HepG2 (cell line): ENCODE data around the gene CPNE1. TPM values are rescaled to one million over a fixed set of nuclear protein-coding genes. Genes with fewer than 3 reads are reported as not detected.
A peak's percentile ranks its signal among the peaks of the same experiment; 100 is the strongest.

Source experiments
- ATF4 ChIP-seq, 2 experiments: fragments of 450-650 bp in 1 of 2; sonication (generic) in 1 of 2; formaldehyde crosslinking; IDR thresholded peaks; 2 replicates each; pipeline versions ENCODE4 v1.5.0 to v1.8.0; 2020 to 2022; ENCODE audit warnings: mild to moderate bottlenecking in 1 of 2, missing genetic modification reagents in 1 of 2
- ATF7 ChIP-seq, 2 experiments: fragments of 450-650 bp in 1 of 2; sonication (generic) in 1 of 2; formaldehyde crosslinking in 1 of 2; IDR thresholded peaks; 2 replicates each; pipeline versions ENCODE4 v1.4.0 to v1.6.1; 2016 to 2020; ENCODE audit warnings: antibody characterized with exemption in 1 of 2, mild to moderate bottlenecking in 1 of 2, missing genetic modification reagents in 1 of 2
- CHD2 ChIP-seq: IDR thresholded peaks from 2 replicates; pipeline ENCODE4 v1.6.1; 2011; ENCODE audit warnings: low read depth, low read length, improper control_type of control experiment
- GLI4 ChIP-seq: sonication (generic); formaldehyde crosslinking; IDR thresholded peaks from 2 replicates; pipeline ENCODE4 v1.5.1; 2020; ENCODE audit warnings: missing genetic modification reagents, mild to moderate bottlenecking, moderate library complexity, borderline replicate concordance
- MXD4 ChIP-seq: IDR thresholded peaks from 2 replicates; pipeline ENCODE4 v1.6.1; 2016; ENCODE audit warnings: mild to moderate bottlenecking, missing biosample characterization, missing genetic modification reagents
- NCOR1 ChIP-seq: fragments of 200-600 bp; sonication (generic); IDR thresholded peaks from 2 replicates; pipeline ENCODE4 v1.7.0; 2017; ENCODE audit warnings: antibody characterized with exemption, low read length, borderline replicate concordance
- NR2F2 ChIP-seq: IDR thresholded peaks from 2 replicates; pipeline ENCODE4 v1.6.1; 2012; ENCODE audit warnings: low read depth, inconsistent platforms, borderline replicate concordance
- RBM22 ChIP-seq: fragments of 200-400 bp; formaldehyde crosslinking; optimal IDR thresholded peaks from 2 replicates; pipeline ENCODE3; 2017; ENCODE audit warnings: mild to moderate bottlenecking, low read length, moderate library complexity
- SIX1 ChIP-seq: sonication (generic); formaldehyde crosslinking; IDR thresholded peaks from 2 replicates; pipeline ENCODE4 v1.4.0; 2020; ENCODE audit warnings: missing genetic modification reagents, borderline replicate concordance
- SP140L ChIP-seq: sonication (generic); formaldehyde crosslinking; IDR thresholded peaks from 2 replicates; pipeline ENCODE4 v1.4.0; 2020; ENCODE audit warnings: missing genetic modification reagents, borderline replicate concordance
- SPEN ChIP-seq: sonication (generic); formaldehyde crosslinking; IDR thresholded peaks from 2 replicates; pipeline ENCODE4 v1.5.1; 2020; ENCODE audit warnings: low read depth, mild to moderate bottlenecking, missing genetic modification reagents
- ZBTB38 ChIP-seq: sonication (generic); formaldehyde crosslinking; IDR thresholded peaks from 2 replicates; pipeline ENCODE4 v1.5.1; 2020; ENCODE audit warnings: mild to moderate bottlenecking, missing genetic modification reagents
- ZFP36L1 ChIP-seq: sonication (generic); formaldehyde crosslinking; IDR thresholded peaks from 2 replicates; pipeline ENCODE4 v1.8.0; 2022; ENCODE audit warnings: mild to moderate bottlenecking, missing genetic modification reagents, moderate library complexity
- ZFP62 ChIP-seq: sonication (generic); formaldehyde crosslinking; IDR thresholded peaks from 2 replicates; pipeline ENCODE4 v1.4.0; 2020; ENCODE audit warnings: missing genetic modification reagents
- ZNF160 ChIP-seq: sonication (generic); formaldehyde crosslinking; IDR thresholded peaks from 2 replicates; pipeline ENCODE4 v1.8.0; 2022; ENCODE audit warnings: mild to moderate bottlenecking, inconsistent platforms, missing genetic modification reagents
- ZNF251 ChIP-seq: sonication (generic); formaldehyde crosslinking; IDR thresholded peaks from 2 replicates; pipeline ENCODE4 v1.9.0; 2021; ENCODE audit warnings: mild to moderate bottlenecking, missing genetic modification reagents
- ZNF263 ChIP-seq: sonication (generic); formaldehyde crosslinking; IDR thresholded peaks from 2 replicates; pipeline ENCODE4 v1.4.0; 2020; ENCODE audit warnings: missing genetic modification reagents
- ZNF292 ChIP-seq: sonication (generic); formaldehyde crosslinking; IDR thresholded peaks from 2 replicates; pipeline ENCODE4 v1.8.1; 2022; ENCODE audit warnings: mild to moderate bottlenecking, low read depth, missing genetic modification reagents, borderline replicate concordance
- ZNF496 ChIP-seq: sonication (generic); formaldehyde crosslinking; IDR thresholded peaks from 2 replicates; pipeline ENCODE4 v1.8.1; 2023; ENCODE audit warnings: mild to moderate bottlenecking, moderate library complexity, missing genetic modification reagents; ENCODE audit not compliant: insufficient replicate concordance
- ZNF547 ChIP-seq: sonication (generic); formaldehyde crosslinking; IDR thresholded peaks from 2 replicates; pipeline ENCODE4 v1.5.1; 2020; ENCODE audit warnings: mild to moderate bottlenecking, missing genetic modification reagents
- ZNF746 ChIP-seq: sonication (generic); formaldehyde crosslinking; IDR thresholded peaks from 2 replicates; pipeline ENCODE4 v1.8.0; 2022; ENCODE audit warnings: mild to moderate bottlenecking, missing genetic modification reagents
- polyA plus RNA-seq, 8 experiments: library from polyadenylated mRNA; depleted of rRNA in 3 of 8; stranded (reverse) in 7 of 8; unstranded in 1 of 8; fragments of >200 nt; fragmentation: Illumina TruSeq in 4 of 8; extraction: Trizol in 4 of 8; gene quantifications; 2 replicates each; pipeline versions ENCODE4 v1.2.1 to v1.2.3, GENCODE V29; 2011 to 2016; ENCODE audit warnings: low read depth in 4 of 8, missing spikeins in 1 of 8, mixed read lengths in 1 of 8; ENCODE audit not compliant: insufficient read depth in 1 of 8
- total RNA-seq, 5 experiments: library from RNA; depleted of rRNA; stranded (reverse); fragments of >200 nt; fragmentation: Illumina TruSeq; extraction: Trizol; gene quantifications; 2 replicates each; pipeline ENCODE4 v1.2.3, GENCODE V29; 2016; ENCODE audit warnings: low read depth in 1 of 5
- TF ChIP-seq, protein P1 (sequence below), 2 experiments: sonication (generic) in 1 of 2; formaldehyde crosslinking in 1 of 2; IDR thresholded peaks; 2 replicates each; pipeline versions ENCODE4 v1.5.1 to v1.6.1; 2011 to 2020; ENCODE audit warnings: borderline replicate concordance in 1 of 2, low read depth in 1 of 2, low read length in 1 of 2, mild to moderate bottlenecking in 1 of 2, missing genetic modification reagents in 1 of 2, moderate library complexity in 1 of 2
- TF ChIP-seq, protein P2 (sequence below): sonication (generic); formaldehyde crosslinking; IDR thresholded peaks from 2 replicates; pipeline ENCODE4 v1.4.0; 2020; ENCODE audit warnings: missing genetic modification reagents, borderline replicate concordance

Gene CPNE1
- total and polyA plus RNA-seq, 2 of the 13 experiments (the other 11 are each of a cell fraction or from before 2014, with no cell fraction given) = 408 to 431 TPM

- TF ChIP-seq, protein P1, sequence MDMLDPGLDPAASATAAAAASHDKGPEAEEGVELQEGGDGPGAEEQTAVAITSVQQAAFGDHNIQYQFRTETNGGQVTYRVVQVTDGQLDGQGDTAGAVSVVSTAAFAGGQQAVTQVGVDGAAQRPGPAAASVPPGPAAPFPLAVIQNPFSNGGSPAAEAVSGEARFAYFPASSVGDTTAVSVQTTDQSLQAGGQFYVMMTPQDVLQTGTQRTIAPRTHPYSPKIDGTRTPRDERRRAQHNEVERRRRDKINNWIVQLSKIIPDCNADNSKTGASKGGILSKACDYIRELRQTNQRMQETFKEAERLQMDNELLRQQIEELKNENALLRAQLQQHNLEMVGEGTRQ (IDR thresholded peaks at IDR 0.05; ENCODE audit: low read depth, low read length) = no peak
- TF ChIP-seq, protein P1 (CRISPR knock-in tag; IDR thresholded peaks at IDR 0.05; ENCODE audit: borderline replicate concordance) = no peak; the same call in 1 of the 2 replicates
- TF ChIP-seq ZNF547 (CRISPR knock-in tag) = peak; percentile 100
- TF ChIP-seq NR2F2 = peak; percentile 51; the same call in 1 of the 2 replicates
- TF ChIP-seq ZNF496 = no peak
- peak; percentile 95 for TF ChIP-seq ZFP36L1 (CRISPR knock-in tag)
- TF ChIP-seq MXD4 = peak; percentile 99
- peak; percentile 88; the same call in 1 of the 2 replicates for TF ChIP-seq SP140L
- TF ChIP-seq ZNF251 (CRISPR knock-in tag) = no peak
- TF ChIP-seq SIX1 (CRISPR knock-in tag) = peak; percentile 86
- peak; percentile 93; the same call in 1 of the 2 replicates for TF ChIP-seq GLI4
- TF ChIP-seq CHD2 = peak; percentile 68
- TF ChIP-seq ATF7 (IDR thresholded peaks at IDR 0.05) = no peak
- no peak for TF ChIP-seq ATF7 (CRISPR knock-in tag; IDR thresholded peaks at IDR 0.05)
- peak; percentile 99 for TF ChIP-seq SPEN (CRISPR knock-in tag)
- TF ChIP-seq ZNF263 (CRISPR knock-in tag) = peak; percentile 57
- TF ChIP-seq ZBTB38 (CRISPR knock-in tag) = peak; percentile 99
- TF ChIP-seq, protein P2, sequence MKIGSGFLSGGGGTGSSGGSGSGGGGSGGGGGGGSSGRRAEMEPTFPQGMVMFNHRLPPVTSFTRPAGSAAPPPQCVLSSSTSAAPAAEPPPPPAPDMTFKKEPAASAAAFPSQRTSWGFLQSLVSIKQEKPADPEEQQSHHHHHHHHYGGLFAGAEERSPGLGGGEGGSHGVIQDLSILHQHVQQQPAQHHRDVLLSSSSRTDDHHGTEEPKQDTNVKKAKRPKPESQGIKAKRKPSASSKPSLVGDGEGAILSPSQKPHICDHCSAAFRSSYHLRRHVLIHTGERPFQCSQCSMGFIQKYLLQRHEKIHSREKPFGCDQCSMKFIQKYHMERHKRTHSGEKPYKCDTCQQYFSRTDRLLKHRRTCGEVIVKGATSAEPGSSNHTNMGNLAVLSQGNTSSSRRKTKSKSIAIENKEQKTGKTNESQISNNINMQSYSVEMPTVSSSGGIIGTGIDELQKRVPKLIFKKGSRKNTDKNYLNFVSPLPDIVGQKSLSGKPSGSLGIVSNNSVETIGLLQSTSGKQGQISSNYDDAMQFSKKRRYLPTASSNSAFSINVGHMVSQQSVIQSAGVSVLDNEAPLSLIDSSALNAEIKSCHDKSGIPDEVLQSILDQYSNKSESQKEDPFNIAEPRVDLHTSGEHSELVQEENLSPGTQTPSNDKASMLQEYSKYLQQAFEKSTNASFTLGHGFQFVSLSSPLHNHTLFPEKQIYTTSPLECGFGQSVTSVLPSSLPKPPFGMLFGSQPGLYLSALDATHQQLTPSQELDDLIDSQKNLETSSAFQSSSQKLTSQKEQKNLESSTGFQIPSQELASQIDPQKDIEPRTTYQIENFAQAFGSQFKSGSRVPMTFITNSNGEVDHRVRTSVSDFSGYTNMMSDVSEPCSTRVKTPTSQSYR (CRISPR knock-in tag) = peak; percentile 34; the same call in 1 of the 2 replicates
- peak; percentile 93 for TF ChIP-seq ZNF160 (CRISPR knock-in tag)
- TF ChIP-seq RBM22 = peak; percentile 86
- peak; percentile 9; the same call in 1 of the 2 replicates for TF ChIP-seq NCOR1
- TF ChIP-seq ZFP62 (CRISPR knock-in tag) = peak; percentile 89; the same call in 1 of the 2 replicates
- TF ChIP-seq ZNF292 (CRISPR knock-in tag) = peak; percentile 86; the same call in 1 of the 2 replicates
- peak in 1 of 2 experiments; percentile 86; a peak in 2 of 4 replicates for TF ChIP-seq ATF4 (CRISPR knock-in tag; IDR thresholded peaks at IDR 0.05)
- peak; percentile 84 for TF ChIP-seq ZNF746 (CRISPR knock-in tag)
Observed at GRCh38 chr20:35699127-35699956, 34.6 kb upstream of the CPNE1 start, which contains the start of the genes NFS1 and ROMO1 (continued).
